OCI-LY3 (cell line): Measurements from ENCODE around the gene RAI1.

Experiments used
- H2AFZ ChIP-seq: fragments of 200-600, 300-600 bp; shearing (Covaris generic); 2 replicates; pipeline ENCODE4 v1.6.0; 2014; ENCODE audit warnings: antibody characterized with exemption, low read depth, low read length
- H3K27ac ChIP-seq: fragments of 200-600, 300-600 bp; sonication (generic); 2 replicates; pipeline ENCODE4 v1.5.1; 2014; ENCODE audit warnings: mild to moderate bottlenecking, low read length, moderate library complexity, mixed read lengths
- H3K27me3 ChIP-seq: fragments of 200-600, 300-600 bp; sonication (generic); 2 replicates; pipeline ENCODE4 v1.6.1; 2014; ENCODE audit warnings: low read depth, low read length, mixed read lengths
- H3K36me3 ChIP-seq: fragments of 200-600, 300-600 bp; sonication (generic); replicated peaks from 2 replicates; pipeline ENCODE3; 2014; ENCODE audit warnings: low read depth, low read length, mixed read lengths
- H3K4me1 ChIP-seq: fragments of 300-600, 200-600 bp; sonication (generic); 2 replicates; pipeline ENCODE4 v1.6.1; 2014; ENCODE audit warnings: low read length, mixed read lengths
- H3K4me2 ChIP-seq: fragments of 200-600, 300-600 bp; sonication (generic); 2 replicates; pipeline ENCODE4 v1.6.1; 2014; ENCODE audit warnings: low read length, mixed read lengths
- H3K4me3 ChIP-seq: fragments of 300-600, 200-600 bp; sonication (generic); 2 replicates; pipeline ENCODE4 v1.5.1; 2014; ENCODE audit warnings: antibody characterized with exemption, mild to moderate bottlenecking, low read length, moderate library complexity
- H3K79me2 ChIP-seq: fragments of 300-600, 200-600 bp; shearing (Covaris generic); 2 replicates; pipeline ENCODE4 v1.6.1; 2014; ENCODE audit warnings: mild to moderate bottlenecking, low read length, mixed read lengths
- H3K9ac ChIP-seq: fragments of 300-600, 200-600 bp; shearing (Covaris generic); 2 replicates; pipeline ENCODE4 v1.6.0; 2014; ENCODE audit warnings: mild to moderate bottlenecking, low read length, moderate library complexity
- H3K9me3 ChIP-seq: fragments of 200-600, 300-600 bp; shearing (Covaris generic); 2 replicates; pipeline ENCODE4 v1.6.1; 2014; ENCODE audit warnings: low read length, mixed read lengths; ENCODE audit not compliant: insufficient read depth
- H4K20me1 ChIP-seq: fragments of 200-600, 300-600 bp; sonication (generic); 2 replicates; pipeline ENCODE4 v1.6.1; 2016; ENCODE audit warnings: low read length, mixed read lengths; ENCODE audit not compliant: insufficient read depth
- EZH2phosphoT487 ChIP-seq: fragments of 200-600 bp; shearing (Covaris generic); IDR thresholded peaks from 2 replicates; pipeline ENCODE4 v1.6.1; 2018; ENCODE audit warnings: antibody characterized with exemption, mixed run types, low read depth
- TF ChIP-seq, protein P1 (sequence below): fragments of 200-600, 300-600 bp; sonication (generic); IDR thresholded peaks from 2 replicates; pipeline ENCODE4 v1.5.1; 2014; ENCODE audit warnings: antibody characterized with exemption, low read length, low read depth

Gene RAI1

DNA sequence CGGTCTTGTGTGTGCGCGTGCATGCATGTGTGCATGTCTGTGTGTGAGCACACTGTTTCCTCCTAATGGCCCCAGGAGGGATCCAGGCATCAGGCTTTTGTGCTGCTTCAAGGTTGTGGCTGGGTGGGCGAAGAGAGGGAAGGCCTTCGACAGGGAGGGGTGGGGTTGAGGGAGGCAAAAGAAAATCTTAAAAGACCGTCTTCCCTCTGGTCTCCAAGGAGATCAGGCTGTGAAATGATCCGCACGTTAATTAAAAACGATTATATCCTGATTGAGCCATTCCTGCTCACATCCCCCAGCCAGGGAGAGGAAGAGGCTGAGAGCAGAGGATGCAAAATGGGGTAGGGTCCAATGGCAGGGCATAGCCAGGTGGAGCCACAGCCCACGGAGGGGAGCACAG lies 46.9 kb downstream of the RAI1 start:
- Histone ChIP-seq H3K27ac (no peak overlapping the region), H3K9ac (no peak overlapping the region), H3K4me3 (no peak overlapping the region), H3K27me3 (no peaks in the 10 kb centered on the region), H3K79me2 (no peaks in the 10 kb centered on the region), H3K9me3 (no peaks in the 10 kb centered on the region), H4K20me1 (no peaks in the 10 kb centered on the region), H2AFZ (no peak overlapping the region), H3K36me3 (no peaks in the 10 kb centered on the region), H3K4me2 (no peak overlapping the region), H3K4me1 (no peaks in the 10 kb centered on the region)
- TF ChIP-seq, protein P1, sequence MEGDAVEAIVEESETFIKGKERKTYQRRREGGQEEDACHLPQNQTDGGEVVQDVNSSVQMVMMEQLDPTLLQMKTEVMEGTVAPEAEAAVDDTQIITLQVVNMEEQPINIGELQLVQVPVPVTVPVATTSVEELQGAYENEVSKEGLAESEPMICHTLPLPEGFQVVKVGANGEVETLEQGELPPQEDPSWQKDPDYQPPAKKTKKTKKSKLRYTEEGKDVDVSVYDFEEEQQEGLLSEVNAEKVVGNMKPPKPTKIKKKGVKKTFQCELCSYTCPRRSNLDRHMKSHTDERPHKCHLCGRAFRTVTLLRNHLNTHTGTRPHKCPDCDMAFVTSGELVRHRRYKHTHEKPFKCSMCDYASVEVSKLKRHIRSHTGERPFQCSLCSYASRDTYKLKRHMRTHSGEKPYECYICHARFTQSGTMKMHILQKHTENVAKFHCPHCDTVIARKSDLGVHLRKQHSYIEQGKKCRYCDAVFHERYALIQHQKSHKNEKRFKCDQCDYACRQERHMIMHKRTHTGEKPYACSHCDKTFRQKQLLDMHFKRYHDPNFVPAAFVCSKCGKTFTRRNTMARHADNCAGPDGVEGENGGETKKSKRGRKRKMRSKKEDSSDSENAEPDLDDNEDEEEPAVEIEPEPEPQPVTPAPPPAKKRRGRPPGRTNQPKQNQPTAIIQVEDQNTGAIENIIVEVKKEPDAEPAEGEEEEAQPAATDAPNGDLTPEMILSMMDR: no peak
- no peak for TF ChIP-seq EZH2phosphoT487

DNA sequence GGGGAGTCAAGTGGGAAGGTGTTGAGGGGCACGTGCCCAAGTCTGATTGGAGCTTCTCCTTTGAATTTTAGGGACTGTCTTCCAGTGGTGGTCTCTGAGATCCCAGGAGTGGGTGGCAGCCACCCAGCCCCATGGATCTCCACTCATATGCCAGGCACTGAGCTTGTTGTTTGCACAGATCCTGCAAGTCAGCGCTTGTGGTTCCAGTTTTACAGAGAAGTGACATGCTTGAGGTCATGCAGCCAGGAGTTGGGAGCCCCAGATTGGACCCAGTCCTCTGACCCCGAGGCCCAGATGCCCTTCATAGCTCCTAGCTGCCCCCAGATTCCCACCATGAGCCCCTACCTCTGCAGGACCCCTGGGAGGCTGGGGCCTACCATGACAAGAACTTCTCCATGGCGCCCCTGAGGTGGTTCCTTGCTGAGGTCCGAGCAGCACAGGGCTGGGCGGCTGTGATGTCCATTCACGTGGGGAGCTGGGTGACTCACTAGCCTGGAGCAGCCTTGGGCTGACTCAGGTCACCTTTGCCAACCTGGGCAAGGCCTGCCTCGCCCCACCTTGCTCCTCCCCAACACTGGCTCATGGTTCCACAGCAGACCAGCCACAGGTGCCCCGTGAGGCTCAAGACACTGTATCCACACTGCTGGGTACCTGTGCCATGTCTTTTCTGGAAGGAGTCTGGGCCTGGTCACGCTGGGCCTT lies 47.4 kb downstream of the RAI1 start:
- Histone ChIP-seq H3K36me3 (no peaks in the 10 kb centered on the region), H3K4me1 (no peaks in the 10 kb centered on the region), H3K4me3 (no peak overlapping the region), H3K9me3 (no peaks in the 10 kb centered on the region), H3K9ac (no peak overlapping the region), H3K4me2 (no peak overlapping the region), H2AFZ (no peak overlapping the region), H3K27ac (no peak overlapping the region), H4K20me1 (no peaks in the 10 kb centered on the region), H3K27me3 (no peaks in the 10 kb centered on the region), H3K79me2 (no peaks in the 10 kb centered on the region)
- TF ChIP-seq, protein P1: no peak
- no peak for TF ChIP-seq EZH2phosphoT487

GRCh38 chr17:17729620-17730249 lies 48.5 kb downstream of the RAI1 start:
- H3K4me3 ChIP-seq: no peak overlapping the region
- no peaks in the 10 kb centered on the region for H3K36me3 ChIP-seq
- H3K9ac ChIP-seq: no peak overlapping the region
- H3K4me1 ChIP-seq: peaks cover 2% of the 10 kb centered on the region
- H2AFZ ChIP-seq: no peak overlapping the region
- H4K20me1 ChIP-seq: no peaks in the 10 kb centered on the region
- no peaks in the 10 kb centered on the region for H3K27me3 ChIP-seq
- no peak overlapping the region for H3K4me2 ChIP-seq
- no peaks in the 10 kb centered on the region for H3K9me3 ChIP-seq
- H3K79me2 ChIP-seq: no peaks in the 10 kb centered on the region
- TF ChIP-seq, protein P1: peak; percentile 32
- no peak for TF ChIP-seq EZH2phosphoT487
- H3K27ac ChIP-seq: no peak overlapping the region

DNA sequence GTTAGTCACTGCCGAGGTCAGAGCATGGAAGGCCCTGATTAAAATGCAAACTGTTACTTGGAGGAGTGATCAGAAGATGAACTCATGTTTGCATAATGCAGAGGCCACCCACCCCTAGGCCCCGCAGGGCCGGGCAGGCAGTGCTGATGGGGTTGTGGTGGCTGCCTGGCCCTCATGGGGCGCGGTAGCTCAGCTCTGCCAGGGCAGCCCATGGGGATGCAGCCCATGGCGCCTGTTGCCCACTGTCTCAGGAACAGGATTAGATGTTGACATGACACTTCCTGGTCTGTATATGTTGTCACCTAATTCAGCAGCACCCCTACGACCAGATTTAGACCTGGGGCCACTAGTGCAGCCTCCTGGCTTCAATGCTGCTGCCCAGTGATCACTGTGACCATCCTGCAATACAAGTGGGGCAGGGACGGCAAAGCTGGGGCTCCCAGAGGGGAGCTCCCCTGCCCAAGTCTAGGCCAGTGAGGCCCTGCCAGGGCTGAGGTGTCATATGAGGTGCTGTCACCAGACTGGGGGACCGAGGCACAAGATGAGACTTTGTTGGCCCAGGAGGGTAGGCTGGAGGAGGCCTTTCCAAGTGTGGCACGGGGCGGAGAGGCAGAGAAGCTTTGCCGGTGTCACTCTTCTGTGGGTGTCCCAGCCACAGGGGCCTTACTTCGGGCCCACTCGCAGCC lies 49.1 kb downstream of the RAI1 start:
- Histone ChIP-seq H3K27me3 (no peaks in the 10 kb centered on the region), H3K9me3 (no peaks in the 10 kb centered on the region), H3K36me3 (no peaks in the 10 kb centered on the region), H3K4me3 (no peak overlapping the region), H3K9ac (no peak overlapping the region), H3K4me1 (peaks cover 4% of the 10 kb centered on the region), H4K20me1 (no peaks in the 10 kb centered on the region), H2AFZ (no peak overlapping the region), H3K27ac (no peak overlapping the region), H3K4me2 (no peak overlapping the region), H3K79me2 (no peaks in the 10 kb centered on the region)
- TF ChIP-seq, protein P1: no peak
- TF ChIP-seq EZH2phosphoT487: no peak
